Gastrocnemius medialis (tissue), 4 donors: Measurements from ENCODE around the gene EDC3.

Source experiments
- POLR2A ChIP-seq, 2 donors: fragments of 450-650 bp; IDR thresholded peaks; one replicate each; pipeline ENCODE4 v1.6.1; 2017; ENCODE audit warnings: antibody characterized with exemption in 2 of 2, mild to moderate bottlenecking in 2 of 2, moderate library complexity in 2 of 2
- TF ChIP-seq, protein P1 (sequence below), 5 experiments: fragments of 450-650 bp in 3 of 5; fragments of 200-600 bp in 2 of 5; sonication (generic) in 2 of 5; IDR thresholded peaks in 4 of 5; conservative IDR thresholded peaks in 1 of 5; 1 replicate in 4 of 5; 2 replicates in 1 of 5; pipeline ENCODE4 v1.5.1; 2016 to 2019; ENCODE audit warnings: antibody characterized with exemption in 5 of 5, mild to moderate bottlenecking in 3 of 5, moderate library complexity in 3 of 5

DNA sequence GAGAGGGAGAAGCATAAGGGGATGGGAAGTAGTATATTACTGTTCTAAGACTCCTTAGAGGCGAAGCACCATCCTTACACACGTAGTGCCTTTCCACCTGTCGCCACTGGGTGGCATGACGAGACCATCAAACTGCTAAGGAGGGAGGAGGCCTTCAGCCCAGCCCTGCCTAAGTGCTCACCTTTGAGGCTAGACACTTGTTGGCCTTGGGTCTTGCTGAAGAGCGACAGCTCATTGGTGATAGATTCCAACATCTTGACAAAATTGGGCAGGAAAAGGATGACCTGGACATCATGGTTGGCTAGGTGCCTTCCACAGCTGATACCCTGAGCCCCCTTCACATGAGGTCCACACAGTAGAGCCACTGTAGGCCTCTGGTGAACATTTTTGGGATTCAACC lies 60.6 kb downstream of the EDC3 start:
- TF ChIP-seq POLR2A (IDR thresholded peaks at IDR 0.05) = no peak
- TF ChIP-seq, protein P1, sequence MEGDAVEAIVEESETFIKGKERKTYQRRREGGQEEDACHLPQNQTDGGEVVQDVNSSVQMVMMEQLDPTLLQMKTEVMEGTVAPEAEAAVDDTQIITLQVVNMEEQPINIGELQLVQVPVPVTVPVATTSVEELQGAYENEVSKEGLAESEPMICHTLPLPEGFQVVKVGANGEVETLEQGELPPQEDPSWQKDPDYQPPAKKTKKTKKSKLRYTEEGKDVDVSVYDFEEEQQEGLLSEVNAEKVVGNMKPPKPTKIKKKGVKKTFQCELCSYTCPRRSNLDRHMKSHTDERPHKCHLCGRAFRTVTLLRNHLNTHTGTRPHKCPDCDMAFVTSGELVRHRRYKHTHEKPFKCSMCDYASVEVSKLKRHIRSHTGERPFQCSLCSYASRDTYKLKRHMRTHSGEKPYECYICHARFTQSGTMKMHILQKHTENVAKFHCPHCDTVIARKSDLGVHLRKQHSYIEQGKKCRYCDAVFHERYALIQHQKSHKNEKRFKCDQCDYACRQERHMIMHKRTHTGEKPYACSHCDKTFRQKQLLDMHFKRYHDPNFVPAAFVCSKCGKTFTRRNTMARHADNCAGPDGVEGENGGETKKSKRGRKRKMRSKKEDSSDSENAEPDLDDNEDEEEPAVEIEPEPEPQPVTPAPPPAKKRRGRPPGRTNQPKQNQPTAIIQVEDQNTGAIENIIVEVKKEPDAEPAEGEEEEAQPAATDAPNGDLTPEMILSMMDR (IDR thresholded peaks at IDR 0.05 in 4 of 5, conservative IDR thresholded peaks at IDR 0.05 in 1 of 5) = peak; percentile 83 to 89 (median 85)
